Heart left ventricle (tissue), 13 donors: ENCODE results near the gene OSTF1.

ENCODE experiments used
- POLR2A ChIP-seq, 2 donors: fragments of 450-650 bp; IDR thresholded peaks; one replicate each; pipeline ENCODE4 v1.6.1; 2017; ENCODE audit warnings: antibody characterized with exemption in 2 of 2, mild to moderate bottlenecking in 2 of 2, moderate library complexity in 2 of 2
- TF ChIP-seq, protein P1 (sequence below), 12 donors: fragments of 200-600 bp; sonication (generic) in 4 of 12; IDR thresholded peaks; one replicate each; pipeline versions ENCODE4 v1.5.0 to v1.8.0; 2018 to 2022; ENCODE audit warnings: antibody characterized with exemption in 12 of 12, mild to moderate bottlenecking in 5 of 12
- donor health status: ischemic (EF 13 %, LVEDD 7.1; RV severe dilation, severe dysfunction).
- donor health status: DM: no; HTN: yes; CAD: no.
- donor health status: DM: no; HTN: no; CAD: no.
- donor health status: ischemic (EF 25% LVEDD 6.9; RV normal size, moderate dysfunction).
- donor health status: ischemic (EF 25% LVEDD 5.7; RV mildly dilated, moderate dysfunction).
- donor health status: ischemic (EF 35%, LVEDD 5.7; RV mildly dilated, moderate dysfunction).
- donor health status: nonischemic (EF 11% LVEDD 7.7; RV severe dilation, severe dysfunction).
- donor health status: DM: yes; HTN: yes; CAD: no.
- donor health status: PGD.
- donor health status: ischemic (EF 29% LVEDD 5.4; RV normal size, mild dysfunction).
- donor health status: nonischemic (EF 23%, LVEDD 6.1; RV moderate dilation, normal function).

DNA sequence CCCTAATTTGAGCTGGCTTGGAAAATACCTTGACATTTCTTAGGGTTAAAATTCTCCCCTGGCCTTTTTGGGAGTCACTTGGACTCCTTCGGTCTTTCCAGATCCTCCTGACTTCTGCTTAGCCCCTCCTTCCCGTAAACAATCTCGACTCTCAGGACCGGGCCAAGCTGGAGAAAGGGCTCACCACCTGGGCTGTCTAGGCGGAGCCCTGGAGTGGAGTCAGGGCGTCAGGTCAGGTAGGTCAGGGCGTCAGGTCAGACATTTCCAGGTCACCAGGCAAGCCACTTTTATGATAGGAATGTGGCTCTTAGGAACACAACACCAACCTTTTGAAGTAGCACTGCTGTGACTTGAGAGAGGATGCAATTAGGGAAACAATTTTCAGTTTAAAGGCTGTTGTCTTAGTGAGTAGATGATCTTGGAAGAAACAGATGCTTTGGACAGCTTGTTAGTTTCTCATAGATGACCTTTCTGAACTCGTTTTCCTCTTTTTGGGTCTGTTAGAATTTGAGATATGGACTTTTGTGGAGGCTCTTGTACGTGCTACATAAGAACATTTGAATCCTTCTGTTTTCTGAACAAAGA, 12.8 kb downstream of the OSTF1 start:
- TF ChIP-seq, protein P1, sequence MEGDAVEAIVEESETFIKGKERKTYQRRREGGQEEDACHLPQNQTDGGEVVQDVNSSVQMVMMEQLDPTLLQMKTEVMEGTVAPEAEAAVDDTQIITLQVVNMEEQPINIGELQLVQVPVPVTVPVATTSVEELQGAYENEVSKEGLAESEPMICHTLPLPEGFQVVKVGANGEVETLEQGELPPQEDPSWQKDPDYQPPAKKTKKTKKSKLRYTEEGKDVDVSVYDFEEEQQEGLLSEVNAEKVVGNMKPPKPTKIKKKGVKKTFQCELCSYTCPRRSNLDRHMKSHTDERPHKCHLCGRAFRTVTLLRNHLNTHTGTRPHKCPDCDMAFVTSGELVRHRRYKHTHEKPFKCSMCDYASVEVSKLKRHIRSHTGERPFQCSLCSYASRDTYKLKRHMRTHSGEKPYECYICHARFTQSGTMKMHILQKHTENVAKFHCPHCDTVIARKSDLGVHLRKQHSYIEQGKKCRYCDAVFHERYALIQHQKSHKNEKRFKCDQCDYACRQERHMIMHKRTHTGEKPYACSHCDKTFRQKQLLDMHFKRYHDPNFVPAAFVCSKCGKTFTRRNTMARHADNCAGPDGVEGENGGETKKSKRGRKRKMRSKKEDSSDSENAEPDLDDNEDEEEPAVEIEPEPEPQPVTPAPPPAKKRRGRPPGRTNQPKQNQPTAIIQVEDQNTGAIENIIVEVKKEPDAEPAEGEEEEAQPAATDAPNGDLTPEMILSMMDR (IDR thresholded peaks at IDR 0.05) = no peak
- no peak for TF ChIP-seq POLR2A (IDR thresholded peaks at IDR 0.05)
